Measurements from ENCODE around the gene TMEM42.

TMEM42 gene

DNA sequence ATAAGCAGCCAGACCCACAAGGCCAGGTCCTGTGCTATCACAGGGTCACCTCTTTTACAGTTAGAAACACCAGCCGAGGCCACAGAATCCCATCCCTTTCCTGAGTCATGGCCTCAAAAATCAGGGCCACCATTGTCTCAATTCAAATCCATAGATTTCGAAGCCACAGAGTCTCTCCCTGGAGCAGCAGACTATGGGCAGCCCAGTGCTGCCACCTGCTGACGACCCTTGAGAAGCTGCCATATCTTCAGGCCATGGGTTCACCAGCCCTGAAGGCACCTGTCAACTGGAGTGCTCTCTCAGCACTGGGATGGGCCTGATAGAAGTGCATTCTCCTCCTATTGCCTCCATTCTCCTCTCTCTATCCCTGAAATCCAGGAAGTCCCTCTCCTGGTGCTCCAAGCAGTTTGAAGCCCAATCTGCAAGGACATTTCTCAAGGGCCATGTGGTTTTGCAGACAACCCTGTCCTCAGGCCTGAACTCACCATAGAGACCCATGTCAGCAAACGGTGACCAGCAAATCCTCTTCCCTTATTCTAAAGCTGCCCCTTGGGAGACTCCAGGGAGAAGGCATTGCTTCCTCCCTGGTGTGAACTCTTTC is 52.3 kb downstream of the TMEM42 start:
- FAIRE-seq: no peak

DNA sequence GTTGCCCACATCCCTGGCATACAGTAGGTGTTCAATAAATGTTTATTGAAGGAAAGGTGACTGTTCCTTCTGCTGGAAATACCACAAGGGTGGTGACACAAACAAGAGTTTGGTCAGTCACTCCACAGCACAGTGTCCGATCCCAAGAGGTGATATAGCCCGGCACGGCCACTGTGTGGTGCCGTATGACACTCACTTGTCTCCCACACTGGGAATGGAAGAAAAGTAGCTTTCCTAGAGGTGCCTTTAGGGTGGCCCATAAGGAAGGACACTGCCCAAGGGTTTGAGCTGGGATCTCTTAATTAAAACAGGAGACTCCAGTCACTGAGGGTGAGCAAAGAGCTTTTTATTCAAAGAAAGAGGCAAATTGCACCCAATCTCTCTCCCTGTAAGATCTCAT is 53.2 kb downstream of the TMEM42 start:
- FAIRE-seq: no peak
